DOHH2 (cell line): ENCODE measurements around the gene ACSM3.

Experiments
- EZH2phosphoT487 ChIP-seq: fragments of 200-600 bp; sonication (generic); IDR thresholded peaks from 2 replicates; pipeline ENCODE4 v1.6.1; 2017; ENCODE audit warnings: borderline replicate concordance, mild to moderate bottlenecking, antibody characterized with exemption, low read length, moderate library complexity, mixed read lengths
- TF ChIP-seq, protein P1 (sequence below): fragments of 200-600 bp; sonication (generic); IDR thresholded peaks from one replicate; pipeline ENCODE4 v1.5.1; 2014; ENCODE audit warnings: antibody characterized with exemption, mild to moderate bottlenecking, low read depth, low read length; ENCODE audit not compliant: poor library complexity, severe bottlenecking

DNA sequence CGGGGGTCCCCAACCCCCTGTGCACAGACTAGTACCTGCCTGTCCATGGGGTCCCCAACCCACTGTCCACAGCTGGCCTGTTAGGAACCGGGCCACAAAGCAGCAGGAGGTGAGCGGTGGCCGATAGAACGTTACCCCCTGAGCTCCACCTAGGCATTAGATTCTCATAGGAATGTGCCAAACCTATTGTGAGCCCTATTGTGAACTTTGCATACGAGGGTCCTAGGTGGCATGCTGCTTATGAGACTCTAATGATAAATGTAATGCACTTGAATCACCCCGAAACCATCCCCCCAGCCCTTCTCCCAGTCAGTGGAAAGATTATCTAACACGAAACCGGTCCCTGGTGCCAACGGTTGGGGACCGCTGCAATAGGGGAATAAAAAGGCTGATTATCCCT is 44.0 kb downstream of the ACSM3 start:
- TF ChIP-seq, protein P1, sequence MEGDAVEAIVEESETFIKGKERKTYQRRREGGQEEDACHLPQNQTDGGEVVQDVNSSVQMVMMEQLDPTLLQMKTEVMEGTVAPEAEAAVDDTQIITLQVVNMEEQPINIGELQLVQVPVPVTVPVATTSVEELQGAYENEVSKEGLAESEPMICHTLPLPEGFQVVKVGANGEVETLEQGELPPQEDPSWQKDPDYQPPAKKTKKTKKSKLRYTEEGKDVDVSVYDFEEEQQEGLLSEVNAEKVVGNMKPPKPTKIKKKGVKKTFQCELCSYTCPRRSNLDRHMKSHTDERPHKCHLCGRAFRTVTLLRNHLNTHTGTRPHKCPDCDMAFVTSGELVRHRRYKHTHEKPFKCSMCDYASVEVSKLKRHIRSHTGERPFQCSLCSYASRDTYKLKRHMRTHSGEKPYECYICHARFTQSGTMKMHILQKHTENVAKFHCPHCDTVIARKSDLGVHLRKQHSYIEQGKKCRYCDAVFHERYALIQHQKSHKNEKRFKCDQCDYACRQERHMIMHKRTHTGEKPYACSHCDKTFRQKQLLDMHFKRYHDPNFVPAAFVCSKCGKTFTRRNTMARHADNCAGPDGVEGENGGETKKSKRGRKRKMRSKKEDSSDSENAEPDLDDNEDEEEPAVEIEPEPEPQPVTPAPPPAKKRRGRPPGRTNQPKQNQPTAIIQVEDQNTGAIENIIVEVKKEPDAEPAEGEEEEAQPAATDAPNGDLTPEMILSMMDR, result no peak
- no peak for TF ChIP-seq EZH2phosphoT487
